Retinal pigment epithelial cell (primary cell): Measurements from ENCODE around the gene PRKN.

Source experiments
- DNase-seq: peaks from one replicate; pipeline ENCODE4 v3.0.0-alpha.2; 2010; ENCODE audit warnings: low read depth
- H3K4me3 ChIP-seq: 2 replicates; pipeline ENCODE4 v1.5.1; 2011; ENCODE audit warnings: mild to moderate bottlenecking, low read length, control low read depth, moderate library complexity
- TF ChIP-seq, protein P1 (sequence below): conservative IDR thresholded peaks from 2 replicates; pipeline ENCODE4 v1.5.1; 2011; ENCODE audit warnings: low read depth, low read length, control low read depth, inconsistent platforms

The PRKN gene

DNA sequence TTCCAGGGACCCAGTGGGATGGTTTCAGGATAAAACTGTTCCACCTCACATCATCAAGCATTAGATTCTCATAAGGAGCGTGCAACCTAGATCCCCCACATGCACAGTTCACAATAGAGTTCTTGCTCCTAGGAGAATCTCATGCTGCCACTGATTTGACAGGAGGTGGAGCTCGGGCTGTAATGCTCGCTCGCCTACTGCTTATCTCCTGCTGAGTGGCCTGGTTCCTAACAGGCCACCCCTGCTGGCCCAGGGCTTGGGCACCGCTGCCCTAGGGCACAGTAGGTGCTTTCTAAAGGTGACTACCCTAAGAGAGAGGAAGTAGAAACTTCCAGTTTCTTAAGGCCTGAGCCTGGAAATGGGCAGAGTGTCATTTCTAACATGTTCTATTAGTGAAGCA lies 656.9 kb downstream of the PRKN start:
- H3K4me3 ChIP-seq: no peak overlapping the region
- TF ChIP-seq, protein P1, sequence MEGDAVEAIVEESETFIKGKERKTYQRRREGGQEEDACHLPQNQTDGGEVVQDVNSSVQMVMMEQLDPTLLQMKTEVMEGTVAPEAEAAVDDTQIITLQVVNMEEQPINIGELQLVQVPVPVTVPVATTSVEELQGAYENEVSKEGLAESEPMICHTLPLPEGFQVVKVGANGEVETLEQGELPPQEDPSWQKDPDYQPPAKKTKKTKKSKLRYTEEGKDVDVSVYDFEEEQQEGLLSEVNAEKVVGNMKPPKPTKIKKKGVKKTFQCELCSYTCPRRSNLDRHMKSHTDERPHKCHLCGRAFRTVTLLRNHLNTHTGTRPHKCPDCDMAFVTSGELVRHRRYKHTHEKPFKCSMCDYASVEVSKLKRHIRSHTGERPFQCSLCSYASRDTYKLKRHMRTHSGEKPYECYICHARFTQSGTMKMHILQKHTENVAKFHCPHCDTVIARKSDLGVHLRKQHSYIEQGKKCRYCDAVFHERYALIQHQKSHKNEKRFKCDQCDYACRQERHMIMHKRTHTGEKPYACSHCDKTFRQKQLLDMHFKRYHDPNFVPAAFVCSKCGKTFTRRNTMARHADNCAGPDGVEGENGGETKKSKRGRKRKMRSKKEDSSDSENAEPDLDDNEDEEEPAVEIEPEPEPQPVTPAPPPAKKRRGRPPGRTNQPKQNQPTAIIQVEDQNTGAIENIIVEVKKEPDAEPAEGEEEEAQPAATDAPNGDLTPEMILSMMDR: no peak
- DNase-seq: no peak

DNA sequence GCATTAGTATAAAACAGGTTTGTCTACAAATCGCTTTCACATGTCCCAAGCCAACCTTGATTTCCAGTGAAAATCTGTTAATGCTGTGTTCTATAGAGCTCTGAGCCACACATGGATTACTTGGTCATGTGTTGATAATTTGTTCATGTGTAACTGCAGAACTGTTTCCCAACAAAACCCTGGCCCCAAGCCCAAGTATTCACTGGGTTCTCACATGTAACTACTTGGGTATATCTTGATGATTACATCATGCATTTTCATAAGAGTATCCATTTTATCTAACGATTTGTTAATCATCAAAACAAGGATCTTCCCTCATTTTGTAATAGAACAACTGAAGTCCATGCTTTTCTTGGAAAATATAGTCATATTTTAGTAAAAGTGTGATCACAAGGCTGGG lies 657.6 kb downstream of the PRKN start:
- DNase-seq: no peak
- TF ChIP-seq, protein P1: no peak
- H3K4me3 ChIP-seq: no peak overlapping the region

DNA sequence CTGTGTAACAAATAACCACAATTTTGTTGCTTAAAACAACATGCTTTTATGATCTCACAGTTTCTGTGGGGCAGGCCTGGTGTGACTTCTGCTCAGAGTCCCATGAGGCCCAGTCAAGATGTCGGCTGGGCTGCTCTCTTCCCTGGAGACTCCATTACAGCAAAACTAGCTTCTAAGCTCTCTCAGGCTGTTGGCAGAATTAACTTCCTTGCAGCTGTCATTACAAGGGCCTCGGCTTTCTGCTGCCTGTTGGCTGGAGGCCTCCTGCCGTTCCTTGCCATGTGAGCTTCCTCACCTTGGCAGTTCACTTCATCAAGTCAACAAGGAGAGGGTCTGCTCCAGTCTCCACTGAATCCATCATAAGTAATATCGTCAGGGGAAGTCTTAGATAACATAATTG lies 659.2 kb downstream of the PRKN start:
- DNase-seq: no peak
- H3K4me3 ChIP-seq: no peak overlapping the region
- TF ChIP-seq, protein P1: no peak

DNA sequence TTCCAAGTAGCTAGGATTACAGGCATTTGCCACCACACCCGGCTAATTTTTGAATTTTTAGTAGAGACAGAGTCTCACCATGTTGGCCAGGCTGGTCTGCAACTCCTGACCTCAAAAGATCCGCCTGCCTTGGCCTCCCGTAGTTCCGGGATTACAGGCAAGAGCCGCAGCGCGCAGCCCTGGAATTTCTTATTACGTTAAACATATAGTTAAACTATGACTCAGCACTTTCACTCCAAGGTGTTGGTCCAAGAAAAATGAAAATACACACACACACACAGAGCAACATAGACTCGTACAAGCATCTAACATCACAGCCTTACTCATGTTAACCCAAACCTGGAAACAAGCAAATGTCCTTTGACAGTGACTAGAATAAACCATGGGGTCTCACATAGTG lies 663.9 kb downstream of the PRKN start:
- DNase-seq: no peak
- TF ChIP-seq, protein P1: no peak
- H3K4me3 ChIP-seq: no peak overlapping the region

DNA sequence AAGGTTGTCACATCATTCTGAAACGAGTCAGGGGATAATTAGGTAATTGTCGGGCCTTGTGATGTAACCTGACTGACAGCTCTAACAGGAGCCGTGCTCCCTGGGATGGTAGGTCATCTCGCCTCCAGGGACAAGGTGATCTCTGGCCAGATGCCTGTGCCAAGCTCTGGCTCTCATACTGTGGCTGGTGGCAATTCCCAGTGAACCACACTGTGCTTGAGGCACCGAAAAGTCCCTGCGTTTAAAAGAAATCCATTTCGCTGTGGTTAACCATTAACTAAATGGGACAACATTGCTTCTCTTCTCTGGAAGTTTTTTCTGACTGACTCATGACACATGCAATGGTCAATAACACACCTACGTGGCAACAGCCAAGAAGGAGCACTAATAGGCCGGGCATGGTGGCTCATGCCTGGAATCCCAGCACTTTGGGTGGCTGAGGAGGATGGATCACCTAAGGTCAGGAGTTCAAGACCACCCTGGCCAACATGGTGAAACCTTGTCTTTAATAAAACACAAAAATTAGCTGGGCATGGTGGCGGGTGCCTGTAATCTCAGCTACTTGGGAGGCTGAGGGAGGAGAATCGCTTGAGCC lies 669.2 kb downstream of the PRKN start:
- no peak for DNase-seq
- H3K4me3 ChIP-seq: no peak overlapping the region
- TF ChIP-seq, protein P1: no peak

DNA sequence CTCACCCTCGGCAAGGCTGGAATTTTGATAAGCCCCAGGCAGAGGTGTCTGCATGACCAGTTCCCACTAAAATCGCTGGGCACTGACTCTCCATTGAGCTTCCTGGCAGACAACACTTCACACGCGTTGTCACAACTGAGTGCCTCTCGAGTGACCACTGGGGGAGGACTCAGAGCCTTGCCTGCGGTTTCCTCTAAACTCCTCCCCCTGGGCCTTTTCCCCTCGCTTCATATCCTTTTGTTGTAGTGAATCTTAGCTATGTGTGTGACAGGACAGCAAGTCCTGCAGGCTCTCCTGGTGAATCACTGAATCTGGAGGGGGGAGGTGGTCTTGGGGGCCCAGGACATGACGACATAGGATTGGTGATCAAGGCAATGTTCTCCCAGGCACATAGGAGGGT lies 670.8 kb downstream of the PRKN start:
- TF ChIP-seq, protein P1: no peak
- DNase-seq: no peak
- H3K4me3 ChIP-seq: no peak overlapping the region

DNA sequence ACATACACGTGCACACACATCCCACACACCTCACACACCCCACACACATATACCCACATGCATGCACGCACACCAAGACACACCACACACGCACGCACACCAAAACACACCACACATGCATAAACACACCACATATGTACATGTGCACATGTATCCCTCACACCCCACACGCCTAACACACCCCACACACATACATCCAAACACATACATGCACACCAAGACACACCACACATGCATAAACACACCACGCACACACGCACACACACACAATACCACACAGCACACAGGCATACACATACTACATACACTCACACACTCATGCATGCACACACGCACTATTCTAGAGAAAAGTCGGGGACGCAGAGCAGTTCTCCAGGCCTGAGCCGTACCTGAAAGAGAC lies 671.5 kb downstream of the PRKN start:
- TF ChIP-seq, protein P1: no peak
- no peak for DNase-seq
- no peak overlapping the region for H3K4me3 ChIP-seq
